PC-3 (cell line): ENCODE data around the gene CDK14.

Source experiments
- EZH2 ChIP-seq: fragments of 300-600 bp; sonication (generic); IDR thresholded peaks from one replicate; pipeline ENCODE4 v1.6.1; 2017; ENCODE audit warnings: antibody characterized with exemption, mild to moderate bottlenecking, low read length; ENCODE audit not compliant: unreplicated experiment
- EZH2phosphoT487 ChIP-seq: fragments of 300-600 bp; sonication (generic); IDR thresholded peaks from 2 replicates; pipeline ENCODE4 v1.6.1; 2018; ENCODE audit warnings: mild to moderate bottlenecking, antibody characterized with exemption, low read length, borderline replicate concordance
- TF ChIP-seq, protein P1 (sequence below): fragments of 300-600 bp; sonication (generic); conservative IDR thresholded peaks from 2 replicates; pipeline ENCODE4 v1.5.1; 2017; ENCODE audit warnings: antibody characterized with exemption, low read depth, mild to moderate bottlenecking, low read length

DNA sequence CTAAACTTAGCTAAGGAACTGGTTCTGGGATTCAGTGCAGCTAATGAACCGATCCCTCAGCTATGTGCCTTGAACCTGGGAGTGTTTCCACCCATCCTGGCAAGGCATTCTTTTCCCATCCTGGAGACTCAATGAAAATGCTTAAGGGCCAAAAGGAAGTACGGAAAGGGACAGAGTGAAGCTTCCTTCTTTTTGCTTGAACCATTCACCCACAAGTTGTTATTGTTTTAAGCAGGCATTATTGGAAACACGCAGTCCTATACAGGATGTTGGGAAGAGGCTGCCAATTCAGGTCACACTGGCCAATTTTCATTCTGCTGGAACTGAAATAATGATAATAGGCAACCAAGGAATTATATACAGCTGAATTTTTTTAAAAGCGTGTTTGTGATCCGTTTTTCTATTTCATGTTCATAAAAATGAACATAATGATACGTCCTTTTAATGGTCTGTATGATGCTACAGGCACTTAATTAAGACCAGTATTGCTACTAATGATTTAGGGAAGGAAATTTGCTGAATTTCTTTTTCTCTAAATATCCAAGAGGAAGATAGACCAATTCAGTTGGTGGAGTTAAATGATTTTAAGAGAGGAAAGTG is 610.3 kb downstream of the CDK14 start:
- TF ChIP-seq, protein P1, sequence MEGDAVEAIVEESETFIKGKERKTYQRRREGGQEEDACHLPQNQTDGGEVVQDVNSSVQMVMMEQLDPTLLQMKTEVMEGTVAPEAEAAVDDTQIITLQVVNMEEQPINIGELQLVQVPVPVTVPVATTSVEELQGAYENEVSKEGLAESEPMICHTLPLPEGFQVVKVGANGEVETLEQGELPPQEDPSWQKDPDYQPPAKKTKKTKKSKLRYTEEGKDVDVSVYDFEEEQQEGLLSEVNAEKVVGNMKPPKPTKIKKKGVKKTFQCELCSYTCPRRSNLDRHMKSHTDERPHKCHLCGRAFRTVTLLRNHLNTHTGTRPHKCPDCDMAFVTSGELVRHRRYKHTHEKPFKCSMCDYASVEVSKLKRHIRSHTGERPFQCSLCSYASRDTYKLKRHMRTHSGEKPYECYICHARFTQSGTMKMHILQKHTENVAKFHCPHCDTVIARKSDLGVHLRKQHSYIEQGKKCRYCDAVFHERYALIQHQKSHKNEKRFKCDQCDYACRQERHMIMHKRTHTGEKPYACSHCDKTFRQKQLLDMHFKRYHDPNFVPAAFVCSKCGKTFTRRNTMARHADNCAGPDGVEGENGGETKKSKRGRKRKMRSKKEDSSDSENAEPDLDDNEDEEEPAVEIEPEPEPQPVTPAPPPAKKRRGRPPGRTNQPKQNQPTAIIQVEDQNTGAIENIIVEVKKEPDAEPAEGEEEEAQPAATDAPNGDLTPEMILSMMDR, result no peak
- TF ChIP-seq EZH2phosphoT487 (no peak), EZH2 (no peak)
